ENCODE measurements around the gene ZDHHC11B. TPM values are rescaled to one million over a fixed set of nuclear protein-coding genes. Genes with fewer than 3 reads are reported as not detected.

ZDHHC11B gene
- total and polyA plus RNA-seq, 8 donors = 8.4 to 52.3 (median 31.5) TPM

- peaks cover 0 to 5% of the 10 kb centered on the region in 2 donors for H3K27me3 ChIP-seq
- TF ChIP-seq, protein P1, sequence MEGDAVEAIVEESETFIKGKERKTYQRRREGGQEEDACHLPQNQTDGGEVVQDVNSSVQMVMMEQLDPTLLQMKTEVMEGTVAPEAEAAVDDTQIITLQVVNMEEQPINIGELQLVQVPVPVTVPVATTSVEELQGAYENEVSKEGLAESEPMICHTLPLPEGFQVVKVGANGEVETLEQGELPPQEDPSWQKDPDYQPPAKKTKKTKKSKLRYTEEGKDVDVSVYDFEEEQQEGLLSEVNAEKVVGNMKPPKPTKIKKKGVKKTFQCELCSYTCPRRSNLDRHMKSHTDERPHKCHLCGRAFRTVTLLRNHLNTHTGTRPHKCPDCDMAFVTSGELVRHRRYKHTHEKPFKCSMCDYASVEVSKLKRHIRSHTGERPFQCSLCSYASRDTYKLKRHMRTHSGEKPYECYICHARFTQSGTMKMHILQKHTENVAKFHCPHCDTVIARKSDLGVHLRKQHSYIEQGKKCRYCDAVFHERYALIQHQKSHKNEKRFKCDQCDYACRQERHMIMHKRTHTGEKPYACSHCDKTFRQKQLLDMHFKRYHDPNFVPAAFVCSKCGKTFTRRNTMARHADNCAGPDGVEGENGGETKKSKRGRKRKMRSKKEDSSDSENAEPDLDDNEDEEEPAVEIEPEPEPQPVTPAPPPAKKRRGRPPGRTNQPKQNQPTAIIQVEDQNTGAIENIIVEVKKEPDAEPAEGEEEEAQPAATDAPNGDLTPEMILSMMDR (IDR thresholded peaks at IDR 0.05) = no peak
- no peaks in the 10 kb centered on the region for H3K36me3 ChIP-seq
- no peak overlapping the region for H3K27ac ChIP-seq
- DNase-seq (peak; percentile 24 to 72 (median 30)), ATAC-seq (no peak)
- H3K4me3 ChIP-seq = no peak overlapping the region
- peaks cover 22 to 30% of the 10 kb centered on the region in 2 donors for H3K4me1 ChIP-seq
- H3K9me3 ChIP-seq = no peaks in the 10 kb centered on the region
- intact Hi-C loops (cut with DNase I) = loop anchor here in 1 of 2 donors (5.0 kb wide), 1 partner anchor 228 kb away; no protein-coding TSS in a partner anchor
These were observed 110.5 kb downstream of the ZDHHC11B start for GRCh38 chr5:673831-674629.

DNA sequence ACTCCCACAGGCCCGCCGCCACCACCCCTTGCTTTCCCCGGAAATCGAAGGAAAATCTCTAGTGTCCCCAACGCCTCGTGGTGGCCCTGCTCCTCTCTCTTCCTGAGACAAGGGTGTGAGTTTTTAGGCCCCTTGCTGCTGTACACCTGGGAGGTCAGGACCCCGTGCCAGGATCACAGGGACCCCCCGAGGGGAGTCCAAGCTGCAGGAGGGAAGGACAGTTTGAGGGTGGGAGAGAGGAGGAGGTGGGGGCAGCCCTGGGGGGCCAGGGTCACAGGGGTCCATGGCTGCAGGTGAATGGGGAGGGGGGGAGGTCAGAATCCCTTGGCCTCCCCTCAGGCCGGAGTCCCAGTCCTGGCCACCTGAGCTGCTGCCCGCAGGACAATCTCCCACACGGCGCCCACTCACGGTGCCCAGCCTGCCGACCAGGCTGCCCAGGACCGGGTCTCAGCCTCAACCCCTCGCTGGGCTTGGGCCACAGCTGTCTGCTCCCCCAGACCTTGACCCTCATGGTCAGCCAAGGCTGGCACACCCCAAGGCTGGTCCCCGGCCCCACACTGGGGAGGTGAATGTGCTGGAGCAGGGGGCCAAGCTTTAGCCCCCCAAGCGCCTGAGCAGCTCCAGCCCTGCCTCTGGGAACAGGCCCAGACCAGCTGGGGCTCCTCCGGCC, 111.2 kb downstream of the ZDHHC11B start:
- TF ChIP-seq, protein P1 (IDR thresholded peaks at IDR 0.05) = no peak
- Histone ChIP-seq H3K4me3 (no peak overlapping the region), H3K9me3 (no peaks in the 10 kb centered on the region), H3K27me3 (peaks cover 0 to 5% of the 10 kb centered on the region in 2 donors), H3K4me1 (peaks cover 22 to 30% of the 10 kb centered on the region in 2 donors), H3K27ac (peak overlapping the region in 1 of 2 donors; percentile 43), H3K36me3 (no peaks in the 10 kb centered on the region)
- DNase-seq (peak in 2 of 4 donors; percentile 29 to 47), ATAC-seq (no peak)
- intact Hi-C loops (cut with DNase I) = loop anchor here in 1 of 2 donors (5.0 kb wide), 1 partner anchor 229 kb away; no protein-coding TSS in a partner anchor

DNA sequence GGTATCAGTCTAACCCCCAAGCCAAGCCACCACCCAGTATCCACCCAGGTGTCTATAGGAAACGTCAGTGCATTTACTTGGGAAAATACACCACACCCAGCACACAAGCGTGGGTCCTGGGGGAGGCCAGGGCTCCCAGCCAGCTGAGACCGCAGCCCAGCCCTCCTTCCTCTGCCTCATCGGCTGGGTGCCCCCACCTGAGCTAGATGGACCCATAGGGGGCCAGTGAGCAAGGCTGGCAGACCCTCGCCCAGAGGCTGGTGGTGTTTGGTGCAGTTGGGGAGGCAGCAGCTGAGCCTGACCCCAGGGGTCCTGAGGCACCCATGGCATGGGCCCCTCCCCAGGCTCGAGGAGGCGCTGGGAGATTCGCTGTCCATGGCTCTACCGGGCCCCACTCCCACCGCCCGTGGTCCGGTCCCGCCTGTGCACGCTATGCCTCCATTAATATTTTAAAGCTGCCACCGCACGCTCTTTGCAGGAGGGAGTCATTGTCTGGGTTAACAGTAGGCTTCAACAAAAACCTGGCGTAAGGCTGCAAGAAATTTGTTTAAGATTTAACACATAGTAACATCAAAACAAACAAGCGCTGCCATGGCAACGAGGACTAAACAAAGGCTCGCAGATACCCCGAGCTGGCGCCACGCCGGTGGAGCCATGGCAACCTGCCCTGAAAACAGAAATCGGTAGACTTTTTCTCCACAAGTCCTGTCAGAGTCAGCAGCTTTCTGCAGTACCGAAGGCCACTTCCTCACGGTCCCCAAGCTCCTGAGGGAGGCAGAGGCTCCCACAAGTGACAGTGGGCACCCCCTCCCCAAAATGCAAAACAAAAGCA, 112.0 kb downstream of the ZDHHC11B start:
- Histone ChIP-seq H3K4me3 (no peak overlapping the region), H3K27ac (peak overlapping the region in 1 of 2 donors; percentile 43), H3K36me3 (peaks cover 0 to under 1% of the 10 kb centered on the region in 2 donors), H3K27me3 (peaks cover 0 to 5% of the 10 kb centered on the region in 2 donors), H3K4me1 (peaks cover 22 to 30% of the 10 kb centered on the region in 2 donors), H3K9me3 (no peaks in the 10 kb centered on the region)
- TF ChIP-seq, protein P1 (IDR thresholded peaks at IDR 0.05) = no peak
- DNase-seq = peak; percentile 83 to 96 (median 89)
- ATAC-seq = peak; percentile 49
- intact Hi-C loops (cut with DNase I) = loop anchor here in 1 of 2 donors (5.0 kb wide), 1 partner anchor 230 kb away; no protein-coding TSS in a partner anchor

DNA sequence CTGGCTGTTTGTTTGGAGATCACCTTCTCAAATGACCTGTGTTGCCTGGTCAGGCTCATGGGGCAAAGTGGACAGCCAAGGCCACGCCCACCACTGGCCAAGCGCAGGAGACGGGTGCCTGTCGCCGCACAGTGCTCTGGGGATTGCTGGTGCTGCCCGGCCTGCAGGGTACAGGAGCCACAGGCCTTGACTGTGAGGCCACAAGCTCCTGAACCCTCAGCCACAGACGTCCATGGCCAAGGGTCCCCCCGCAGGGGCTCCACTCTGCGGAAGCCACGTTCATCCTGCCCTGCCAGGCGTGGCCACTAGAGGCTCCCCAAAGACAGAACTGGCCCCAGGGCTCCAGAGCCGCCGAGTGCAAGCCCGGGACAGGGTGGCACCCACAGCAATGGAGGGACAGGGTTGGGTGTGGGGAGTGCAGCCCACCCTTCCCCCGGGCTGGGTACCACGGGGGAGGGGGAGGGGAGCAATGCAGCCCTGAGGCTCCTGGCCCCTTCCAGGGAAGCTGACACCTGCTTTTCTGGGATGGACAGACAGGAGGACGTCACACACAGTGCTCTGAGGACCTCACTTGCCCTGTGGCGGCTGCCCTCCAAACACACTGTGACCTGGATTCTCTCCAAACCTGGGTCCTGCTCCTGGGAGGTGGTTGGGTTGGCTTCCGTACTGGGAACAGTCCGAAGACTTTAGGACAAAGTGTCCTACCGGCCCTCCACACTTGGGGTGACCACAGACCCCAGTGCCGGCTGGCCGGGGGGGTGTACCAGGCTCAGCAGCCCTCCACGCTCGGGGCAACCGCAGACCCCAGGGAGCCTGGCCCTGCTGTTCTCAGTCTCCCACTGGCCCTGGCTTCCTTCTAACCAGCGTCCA, 112.8 kb downstream of the ZDHHC11B start:
- Histone ChIP-seq H3K4me3 (no peak overlapping the region), H3K36me3 (peaks cover 0 to 9% of the 10 kb centered on the region in 2 donors), H3K27ac (no peak overlapping the region), H3K27me3 (peaks cover 0 to 5% of the 10 kb centered on the region in 2 donors), H3K9me3 (no peaks in the 10 kb centered on the region), H3K4me1 (peaks cover 22 to 30% of the 10 kb centered on the region in 2 donors)
- TF ChIP-seq, protein P1 (IDR thresholded peaks at IDR 0.05) = peak; percentile 87 to 92
- DNase-seq (peak; percentile 69 to 86 (median 75)), ATAC-seq (peak; percentile 86)
- intact Hi-C loops (cut with DNase I) = loop anchor here in 1 of 2 donors (5.0 kb wide), 1 partner anchor 231 kb away; no protein-coding TSS in a partner anchor

Measured in left lung (tissue), 10 donors.